H1 (cell line): ENCODE results near the gene FBXO38. TPM values are rescaled to one million over a fixed set of nuclear protein-coding genes. Genes with fewer than 3 reads are reported as not detected.

ENCODE experiments used
- CBX5 ChIP-seq: fragments of 300-800, 300-1000 bp; sonication (generic); IDR thresholded peaks from 2 replicates; pipeline ENCODE4 v1.7.1; 2016; ENCODE audit warnings: antibody characterized with exemption, low read length, low read depth
- CBX8 ChIP-seq: fragments of 300-800, 300-1000 bp; sonication (generic); IDR thresholded peaks from 2 replicates; pipeline ENCODE4 v1.7.1; 2016; ENCODE audit warnings: low read depth, low read length, borderline replicate concordance
- CHD2 ChIP-seq: IDR thresholded peaks from 2 replicates; pipeline ENCODE4 v1.6.1; 2012; ENCODE audit warnings: low read length, improper control_type of control experiment
- CHD7 ChIP-seq: fragments of 300-600 bp; sonication (generic); IDR thresholded peaks from 2 replicates; pipeline ENCODE4 v1.7.1; 2012; ENCODE audit warnings: low read length, moderate library complexity, mild to moderate bottlenecking, inconsistent platforms; ENCODE audit not compliant: insufficient replicate concordance
- CTCF ChIP-seq, 3 experiments: IDR thresholded peaks; 1 replicate in 2 of 3; 2 replicates in 1 of 3; pipeline versions ENCODE4 v1.5.1 to v1.6.1; 2011; ENCODE audit warnings: low read length in 3 of 3, mild to moderate bottlenecking in 3 of 3, inconsistent platforms in 2 of 3, low read depth in 1 of 3, moderate library complexity in 1 of 3; ENCODE audit not compliant: insufficient read depth in 1 of 3; ENCODE audit errors: control extremely low read depth in 1 of 3
- NRF1 ChIP-seq: IDR thresholded peaks from 2 replicates; pipeline ENCODE4 v1.6.1; 2011; ENCODE audit warnings: mild to moderate bottlenecking, low read depth, low read length, improper control_type of control experiment
- PHF8 ChIP-seq: fragments of 200-600 bp; sonication (generic); conservative IDR thresholded peaks from 2 replicates; pipeline ENCODE4 v1.7.1; 2012; ENCODE audit warnings: low read depth, mild to moderate bottlenecking, inconsistent platforms, low read length, moderate library complexity
- RBBP5 ChIP-seq: IDR thresholded peaks from 2 replicates; pipeline ENCODE4 v1.7.1; 2012; ENCODE audit warnings: low read depth, mild to moderate bottlenecking, inconsistent platforms, low read length, moderate library complexity, borderline replicate concordance
- YY1 ChIP-seq: IDR thresholded peaks from 2 replicates; pipeline ENCODE4 v1.6.1; 2011; ENCODE audit warnings: low read depth, mild to moderate bottlenecking, low read length
- polyA plus RNA-seq, 7 experiments: library from polyadenylated mRNA; depleted of rRNA in 3 of 7; stranded (reverse) in 5 of 7; unstranded in 2 of 7; fragments of >200 nt in 5 of 7; fragments of 200-250 nt in 2 of 7; gene quantifications; 1 replicate in 5 of 7; 2 replicates in 1 of 7; 4 replicates in 1 of 7; pipeline versions ENCODE4 v1.2.1 to v1.2.3, GENCODE V29; 2011 to 2013; ENCODE audit warnings: missing spikeins in 2 of 7, mixed read lengths in 2 of 7
- total RNA-seq: library from RNA; stranded (reverse); fragmentation: NEBNext Ultra II Directional; extraction: Animal tissue kit (Norgen Biotek cat#: 25700); gene quantifications from 2 replicates; pipeline ENCODE4 v1.2.1, GENCODE V29; 2021

Gene FBXO38
- total and polyA plus RNA-seq, 2 of the 8 experiments (the other 6 are each of a cell fraction or from before 2014, with no cell fraction given) = 9.1 to 34.3 TPM

- TF ChIP-seq CHD7 (no peak), PHF8 (no peak), CBX5 (no peak), RBBP5 (no peak), YY1 (no peak), CHD2 (no peak), NRF1 (no peak), CTCF (IDR thresholded peaks at IDR 0.05; ENCODE audit: control extremely low read depth in 1 of 3, insufficient read depth in 1 of 3, low read depth in 1 of 3, low read length in 3 of 3) (no peak), CBX8 (no peak)
Measured at GRCh38 chr5:148418511-148418910, 34.8 kb downstream of the FBXO38 start (continued).
